Hematopoietic multipotent progenitor cell treated with erythropoietin and hydrocortisone succinate and interleukin-3 and kit ligand, for 4 days (in vitro differentiated cells): Measurements from ENCODE around the gene WDR35.
"Not testable (repeated sequence)": the region's sequence is repeated elsewhere in the genome, so short reads cannot be mapped to it uniquely, and the experiment has no call there.

ENCODE experiments used
- DNase-seq: peaks from one replicate; pipeline ENCODE4 v3.0.0-alpha.2; 2015

WDR35 gene

GRCh38 chr2:19933351-19933981 is 56.4 kb downstream of the WDR35 start:
- DNase-seq: no peak

GRCh38 chr2:19932928-19933327 is 57.0 kb downstream of the WDR35 start:
- no peak for DNase-seq

GRCh38 chr2:19929226-19929625 is 60.7 kb downstream of the WDR35 start:
- no peak for DNase-seq

- DNase-seq: not testable (repeated sequence)
These were observed 62.1 kb downstream of the WDR35 start for GRCh38 chr2:19927816-19928215.

- not testable (repeated sequence) for DNase-seq
These were observed 65.4 kb downstream of the WDR35 start for GRCh38 chr2:19924526-19924925.

- DNase-seq: not testable (repeated sequence)
These were observed 67.7 kb downstream of the WDR35 start for GRCh38 chr2:19922188-19922587.

GRCh38 chr2:19916385-19916950 is 73.4 kb downstream of the WDR35 start:
- peak; percentile 73 for DNase-seq

GRCh38 chr2:19914266-19914975 is 75.5 kb downstream of the WDR35 start:
- DNase-seq: no peak

GRCh38 chr2:19911808-19912509 is 77.9 kb downstream of the WDR35 start:
- no peak for DNase-seq

GRCh38 chr2:19902216-19902740 is 87.6 kb downstream of the WDR35 start:
- DNase-seq: peak; percentile 65

- DNase-seq: peak; percentile 98
These were observed 88.3 kb downstream of the WDR35 start, which contains the start of gene TTC32 for GRCh38 chr2:19901442-19902215. TTC32 (minus strand) TSS chr2:19901983; CDS start chr2:19901854, 129 bp downstream.

- DNase-seq: peak; percentile 46
These were observed 88.9 kb downstream of the WDR35 start for GRCh38 chr2:19900931-19901441.

- DNase-seq: peak; percentile 36
These were observed 89.6 kb downstream of the WDR35 start for GRCh38 chr2:19899985-19900930.

GRCh38 chr2:19898592-19899329 is 91.1 kb downstream of the WDR35 start:
- peak; percentile 16 for DNase-seq

- DNase-seq: no peak
These were observed 92.2 kb downstream of the WDR35 start for GRCh38 chr2:19897623-19898245.

- peak; percentile 57 for DNase-seq
These were observed 94.4 kb downstream of the WDR35 start for GRCh38 chr2:19895535-19895934.

GRCh38 chr2:19894134-19894792 is 95.6 kb downstream of the WDR35 start:
- no peak for DNase-seq

- DNase-seq: no peak
These were observed 96.3 kb downstream of the WDR35 start for GRCh38 chr2:19893520-19894133.

GRCh38 chr2:19891971-19892370 is 97.9 kb downstream of the WDR35 start:
- peak; percentile 84 for DNase-seq
